Activated T-helper 1 cell treated with Interleukin-2 at 50 U/mL for 16 hours (primary cell): ENCODE results near the gene HOTAIR.

Experiments
- DNase-seq: peaks from one replicate; pipeline ENCODE4 v3.0.0-alpha.2; 2020; ENCODE audit warnings: low read depth

HOTAIR gene

DNA sequence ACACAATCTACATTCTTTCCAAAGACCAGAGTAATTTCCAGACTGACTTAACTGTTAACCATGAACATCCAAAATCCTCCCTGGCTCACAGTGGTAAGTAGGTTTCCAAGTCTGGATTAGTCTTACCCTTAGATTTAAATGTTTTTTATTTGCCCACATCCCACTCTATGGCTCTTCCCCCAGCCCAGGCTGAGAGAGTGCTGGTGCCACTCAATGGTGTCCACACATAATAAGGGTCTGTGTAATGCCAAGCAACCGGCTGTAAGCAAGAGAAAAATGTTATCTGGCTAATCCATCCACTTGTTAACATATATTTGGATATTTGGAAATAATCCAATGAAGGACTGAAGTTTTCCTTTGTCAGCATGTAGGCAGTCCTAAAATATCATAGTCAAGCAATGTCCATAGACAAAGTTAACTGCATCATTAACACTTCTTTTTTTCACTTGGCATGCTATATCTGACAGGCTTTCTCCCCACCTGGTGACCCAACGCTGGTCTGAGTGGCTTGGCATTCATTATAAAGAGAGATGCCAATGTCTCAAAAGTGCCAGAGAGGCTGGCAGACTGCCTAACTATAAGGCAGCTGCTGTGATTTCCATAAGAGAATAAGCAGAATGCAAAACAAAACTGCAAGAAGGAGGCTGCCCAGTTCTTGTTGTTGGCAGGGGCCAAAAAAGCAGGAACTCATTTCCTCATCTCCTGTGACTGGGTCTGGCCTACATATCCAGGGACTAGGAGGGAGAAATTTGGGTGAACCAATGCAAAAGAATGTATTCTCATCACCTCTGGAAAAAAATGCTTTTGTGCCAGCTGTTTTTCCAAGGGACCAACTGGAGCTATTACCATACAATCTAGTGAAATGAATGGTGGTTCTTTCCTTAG lies 50.0 kb downstream of the HOTAIR start:
- no peak for DNase-seq

DNA sequence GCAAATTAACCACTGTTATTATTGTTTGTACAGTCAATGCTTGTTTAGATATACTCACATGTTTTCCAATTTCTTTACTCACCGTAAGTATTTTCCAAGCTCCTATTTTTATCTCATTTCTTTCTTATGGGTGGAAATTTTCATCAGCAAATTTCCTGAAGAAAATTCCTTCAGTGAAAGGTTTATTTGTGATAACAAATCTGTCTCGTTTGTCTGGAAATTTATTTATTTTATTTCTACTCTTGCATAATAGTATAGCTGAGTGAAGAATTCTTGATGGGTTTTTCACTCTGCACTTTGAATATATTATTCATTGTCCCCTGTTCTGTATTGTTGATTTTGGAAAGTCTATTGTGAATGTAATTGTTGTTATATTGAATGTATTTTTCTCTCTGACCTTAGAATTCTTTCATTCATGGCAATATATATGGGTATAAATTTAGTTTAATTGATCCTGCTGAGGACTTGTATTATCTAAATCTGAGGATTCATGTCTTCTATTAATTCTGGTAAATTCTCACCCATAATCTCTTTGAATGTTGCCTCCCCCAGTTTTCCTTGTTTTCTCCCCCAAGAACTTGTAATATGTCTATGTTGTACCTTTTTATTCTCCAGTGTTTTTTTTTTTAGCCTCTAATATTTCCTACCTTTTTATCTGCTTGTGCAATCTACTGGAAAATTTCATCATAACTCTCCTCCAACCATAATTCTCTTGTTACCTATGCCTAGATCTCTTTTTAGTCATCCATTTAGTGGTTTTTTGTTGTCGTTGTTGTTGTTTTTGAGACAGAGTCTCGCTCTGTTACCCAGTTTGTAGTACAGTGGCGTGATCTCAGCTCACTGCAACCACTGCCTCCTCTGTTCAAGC lies 57.7 kb downstream of the HOTAIR start:
- no peak for DNase-seq
